Gastroesophageal sphincter (tissue), 4 donors: Measurements from ENCODE around the gene USP40. TPM values are rescaled to one million over a fixed set of nuclear protein-coding genes. Genes with fewer than 3 reads are reported as not detected.

Experiments used
- ATAC-seq: fragments of 150-250 bp; one replicate; pipeline ENCODE4 v1.9.1; 2016; ENCODE audit warnings: mild to moderate bottlenecking, moderate library complexity
- H3K27ac ChIP-seq, 4 donors: fragments of 200-600 bp; sonication (generic) in 3 of 4; 1 replicate in 3 of 4; 2 replicates in 1 of 4; pipeline ENCODE4 v1.5.1; 2016 to 2019
- H3K27me3 ChIP-seq: fragments of 200-600 bp; sonication (generic); one replicate; pipeline ENCODE4 v1.5.1; 2019
- H3K36me3 ChIP-seq, 2 donors: fragments of 200-600 bp; sonication (generic); one replicate each; pipeline ENCODE4 v1.5.1; 2019; ENCODE audit warnings: control low read depth in 1 of 2
- H3K4me1 ChIP-seq, 3 donors: fragments of 200-600 bp; sonication (generic); 1 replicate in 2 of 3; 2 replicates in 1 of 3; pipeline ENCODE4 v1.5.1; 2016 to 2019; ENCODE audit warnings: control low read depth in 2 of 3
- H3K4me3 ChIP-seq, 2 donors: fragments of 200-600 bp; sonication (generic); one replicate each; pipeline ENCODE4 v1.5.1; 2019; ENCODE audit warnings: mild to moderate bottlenecking in 1 of 2, moderate library complexity in 1 of 2
- H3K9me3 ChIP-seq, 3 donors: fragments of 200-600 bp; sonication (generic); one replicate each; pipeline ENCODE4 v1.5.1; 2017 to 2019; ENCODE audit warnings: control low read depth in 2 of 3
- CTCF ChIP-seq, 4 experiments: fragments of 200-600 bp in 2 of 4; fragments of 450-650 bp in 2 of 4; sonication (generic) in 1 of 4; IDR thresholded peaks; one replicate each; pipeline ENCODE4 v1.5.1; 2017 to 2019; ENCODE audit warnings: antibody characterized with exemption in 4 of 4, mild to moderate bottlenecking in 2 of 4, moderate library complexity in 2 of 4
- EP300 ChIP-seq: sonication (generic); formaldehyde crosslinking; IDR thresholded peaks from one replicate; pipeline ENCODE4 v1.6.1; 2017; ENCODE audit warnings: antibody characterized with exemption, mild to moderate bottlenecking
- POLR2A ChIP-seq, 2 donors: fragments of 450-650 bp; IDR thresholded peaks; one replicate each; pipeline ENCODE4 v1.6.1; 2017; ENCODE audit warnings: antibody characterized with exemption in 2 of 2, mild to moderate bottlenecking in 2 of 2, moderate library complexity in 1 of 2
- POLR2AphosphoS5 ChIP-seq: sonication (generic); formaldehyde crosslinking; IDR thresholded peaks from one replicate; pipeline ENCODE4 v1.6.1; 2017; ENCODE audit warnings: antibody characterized with exemption
- WGBS, 2 donors: methylation state at CpG; one replicate each; pipeline ENCODE4 v1.1.5; 2018; ENCODE audit warnings: low coverage in 1 of 2; 5-methylcytosine and 5-hydroxymethylcytosine counted together
- total RNA-seq, 4 donors: library from RNA; depleted of rRNA; stranded (reverse); fragments of >200 nt; gene quantifications; one replicate each; pipeline ENCODE4 v1.1.0, GENCODE V29; 2016

The USP40 gene
- total RNA-seq, 4 donors from 2014 or later = 13.5 to 52.6 (median 18.2) TPM

GRCh38 chr2:233468741-233469110 is 97.9 kb downstream of the USP40 start:
- whole genome bisulfite sequencing, 2 donors = no CpG with 5 or more reads among the region's 8 CpGs
- H3K9me3 ChIP-seq = no peaks in the 10 kb centered on the region
- TF ChIP-seq CTCF (IDR thresholded peaks at IDR 0.05) (no peak), POLR2AphosphoS5 (no peak), POLR2A (IDR thresholded peaks at IDR 0.05) (no peak), EP300 (no peak)
- no peak overlapping the region for H3K4me3 ChIP-seq
- H3K27me3 ChIP-seq = no peaks in the 10 kb centered on the region
- peaks cover 0 to 26% (median 11%) of the 10 kb centered on the region in 3 donors for H3K4me1 ChIP-seq
- ATAC-seq = no peak
- peaks cover 0 to 70% of the 10 kb centered on the region in 2 donors for H3K36me3 ChIP-seq
- H3K27ac ChIP-seq = peak overlapping the region in 3 of 4 donors; percentile 72 to 76 (median 75)

GRCh38 chr2:233468047-233468740 is 98.4 kb downstream of the USP40 start:
- H3K4me3 ChIP-seq = no peak overlapping the region
- WGBS, 2 donors = 80 to 100% methylated on average over 1 to 2 of the region's 22 CpGs
- ATAC-seq = no peak
- no peaks in the 10 kb centered on the region for H3K9me3 ChIP-seq
- peaks cover 0 to 75% of the 10 kb centered on the region in 2 donors for H3K36me3 ChIP-seq
- no peak for TF ChIP-seq CTCF (IDR thresholded peaks at IDR 0.05)
- H3K4me1 ChIP-seq = peaks cover 0 to 26% (median 11%) of the 10 kb centered on the region in 3 donors
- H3K27me3 ChIP-seq = no peaks in the 10 kb centered on the region
- H3K27ac ChIP-seq = no peak overlapping the region

GRCh38 chr2:233466991-233467603 is 99.5 kb downstream of the USP40 start:
- Histone ChIP-seq H3K36me3 (peaks cover 0 to 78% of the 10 kb centered on the region in 2 donors), H3K4me3 (no peak overlapping the region), H3K27me3 (no peaks in the 10 kb centered on the region), H3K4me1 (peaks cover 0 to 26% (median 11%) of the 10 kb centered on the region in 3 donors), H3K9me3 (no peaks in the 10 kb centered on the region), H3K27ac (no peak overlapping the region)
- no peak for ATAC-seq
- TF ChIP-seq POLR2A (IDR thresholded peaks at IDR 0.05) = no peak
- WGBS, 2 donors = 92 to 96% methylated on average over 7 to 17 of the region's 20 CpGs

GRCh38 chr2:233464531-233465240 is 101.9 kb downstream of the USP40 start:
- H3K27me3 ChIP-seq = no peaks in the 10 kb centered on the region
- H3K4me1 ChIP-seq = peaks cover 0 to 9% (median 6%) of the 10 kb centered on the region in 3 donors
- H3K4me3 ChIP-seq = no peak overlapping the region
- no peak for TF ChIP-seq POLR2A (IDR thresholded peaks at IDR 0.05)
- TF ChIP-seq CTCF (IDR thresholded peaks at IDR 0.05) = no peak
- no peak for TF ChIP-seq EP300
- TF ChIP-seq POLR2AphosphoS5 = no peak
- no peak overlapping the region for H3K27ac ChIP-seq
- 68 to 83% methylated on average over 1 to 7 of the region's 16 CpGs for WGBS, 2 donors
- no peaks in the 10 kb centered on the region for H3K9me3 ChIP-seq
- H3K36me3 ChIP-seq = peaks cover 0 to 96% of the 10 kb centered on the region in 2 donors
- ATAC-seq = no peak

- H3K27me3 ChIP-seq = no peaks in the 10 kb centered on the region
- no peak for ATAC-seq
- peaks cover 0 to 2% (median under 1%) of the 10 kb centered on the region in 3 donors for H3K4me1 ChIP-seq
- H3K9me3 ChIP-seq = no peaks in the 10 kb centered on the region
- H3K27ac ChIP-seq = no peak overlapping the region
- peaks cover 0 to 100% of the 10 kb centered on the region in 2 donors for H3K36me3 ChIP-seq
- TF ChIP-seq EP300 (no peak), POLR2AphosphoS5 (no peak), POLR2A (IDR thresholded peaks at IDR 0.05) (no peak), CTCF (IDR thresholded peaks at IDR 0.05) (no peak)
- H3K4me3 ChIP-seq = no peak overlapping the region
- no CpG with 5 or more reads among the region's 19 CpGs for WGBS, 2 donors
Measured at GRCh38 chr2:233464056-233464455, 102.5 kb downstream of the USP40 start.
